ENCODE measurements around the gene TAF11L5. TPM values are rescaled to one million over a fixed set of nuclear protein-coding genes. Genes with fewer than 3 reads are reported as not detected.
"Not testable (repeated sequence)": the region's sequence is repeated elsewhere in the genome, so short reads cannot be mapped to it uniquely, and the experiment has no call there.

Gene TAF11L5
- total RNA-seq (2014; rRNA removed; shearing (Covaris generic)) = not detected in 2 replicates
- not detected in 2 replicates for polyA plus RNA-seq (2015; cell fraction: cytosol; rRNA removed)
- polyA plus RNA-seq (2015; cell fraction: nucleus; rRNA removed) = not detected in 2 replicates

DNA sequence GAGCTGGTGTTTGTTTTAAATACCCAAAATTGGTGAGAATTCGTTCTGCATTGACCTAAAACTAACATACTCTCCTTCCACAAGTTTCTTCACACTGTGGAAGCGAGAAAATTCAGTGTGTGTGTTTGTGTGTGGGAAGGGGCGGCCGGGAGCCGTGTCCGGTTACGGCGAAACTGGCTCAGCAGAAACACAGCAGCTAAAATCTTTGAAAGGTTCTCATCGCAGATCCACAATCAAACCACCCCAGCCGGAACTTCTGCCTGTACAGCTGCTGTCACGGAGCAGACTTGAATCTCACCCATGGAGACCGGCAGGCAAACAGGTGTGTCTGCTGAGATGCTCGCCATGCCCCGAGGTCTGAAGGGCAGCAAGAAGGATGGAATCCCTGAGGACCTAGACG is at the start of gene TAF11L5:
TAF11L5 (plus strand) TSS at position 301 of the 400 bp plus-strand sequence.
- DNase-seq (ENCODE audit: low read depth, low spot score); in situ Hi-C loops (cut with HindIII; ENCODE audit: low pct_unique_long_range_greater_than_20kb, low sequenced_read_pairs): not testable (repeated sequence)

DNA sequence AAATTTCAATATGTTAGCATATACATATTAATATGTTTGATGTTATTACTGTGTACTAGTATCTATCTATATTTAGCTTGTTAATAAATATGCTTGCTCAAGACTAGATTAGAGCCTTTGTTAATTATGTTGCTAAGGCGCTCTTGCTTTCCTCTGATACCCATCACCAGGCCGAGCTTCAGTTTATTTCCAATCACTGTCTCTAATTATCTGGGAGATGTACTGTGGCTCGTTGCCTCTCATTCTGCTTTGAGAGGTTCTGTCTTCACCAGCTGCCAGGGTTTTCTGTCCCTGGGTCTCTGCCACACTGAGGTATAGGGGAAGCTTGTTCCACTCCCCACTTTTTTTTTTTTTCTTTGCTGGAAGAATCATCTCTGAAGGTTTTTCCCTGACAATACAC is 48.0 kb upstream of the TAF11L5 start:
- in situ Hi-C loops (cut with HindIII; ENCODE audit: low pct_unique_long_range_greater_than_20kb, low sequenced_read_pairs) = no loop called here
- no peak for DNase-seq (ENCODE audit: low read depth, low spot score)

DNA sequence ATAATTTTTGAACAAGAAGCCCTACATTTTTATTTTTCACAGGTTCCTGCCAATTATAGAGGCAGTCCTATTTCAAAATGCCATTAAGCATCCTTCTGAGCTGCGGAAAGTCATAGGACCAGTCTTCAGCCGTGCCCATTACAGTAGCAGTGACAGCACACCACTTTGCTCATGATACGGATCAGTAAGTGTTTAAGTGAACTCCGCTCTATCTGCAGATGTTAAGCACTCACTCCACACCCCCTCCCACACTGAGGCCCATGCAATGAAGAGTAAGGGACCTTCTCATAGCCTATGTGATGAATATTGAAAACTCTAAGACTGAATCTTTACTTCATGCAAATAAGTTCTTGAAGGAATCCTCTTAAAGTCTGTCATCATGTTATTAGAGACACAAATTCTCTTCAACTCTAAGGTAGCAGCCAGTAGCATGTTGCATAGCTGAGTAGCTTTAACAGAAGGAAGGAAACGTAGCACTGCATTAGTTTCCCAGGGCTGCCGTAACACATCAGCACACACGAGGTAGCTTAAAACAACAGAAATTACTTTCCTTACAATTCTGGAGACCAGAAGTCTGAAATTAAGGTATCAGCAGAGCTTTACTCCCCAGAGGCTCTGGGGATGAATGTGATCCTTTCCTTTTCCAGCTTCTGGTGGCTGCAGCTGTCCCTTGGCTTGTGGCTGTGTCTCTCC is 47.3 kb upstream of the TAF11L5 start:
- DNase-seq (ENCODE audit: low read depth, low spot score) = no peak
- in situ Hi-C loops (cut with HindIII; ENCODE audit: low pct_unique_long_range_greater_than_20kb, low sequenced_read_pairs) = no loop called here

DNA sequence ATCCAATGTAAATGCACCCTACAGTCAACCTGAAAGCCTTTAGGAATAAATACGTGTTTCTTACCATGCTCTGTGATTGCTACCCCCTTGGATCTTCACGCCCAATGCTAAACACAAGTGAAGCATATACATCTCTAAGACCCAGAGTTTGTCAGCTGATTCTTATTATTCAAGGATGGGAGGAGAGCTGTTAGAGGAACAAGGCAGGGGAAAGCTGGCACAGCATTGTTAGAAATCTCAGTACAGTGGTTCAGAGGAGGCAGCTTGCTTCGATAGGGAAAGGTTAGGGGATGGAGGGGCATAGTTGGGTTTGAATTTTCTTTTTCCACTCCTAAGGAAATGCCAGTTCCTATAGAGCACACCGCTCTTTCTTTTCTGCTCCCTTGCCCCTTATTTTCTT is 43.7 kb upstream of the TAF11L5 start:
- in situ Hi-C loops (cut with HindIII; ENCODE audit: low pct_unique_long_range_greater_than_20kb, low sequenced_read_pairs) = no loop called here
- no peak for DNase-seq (ENCODE audit: low read depth, low spot score)

DNA sequence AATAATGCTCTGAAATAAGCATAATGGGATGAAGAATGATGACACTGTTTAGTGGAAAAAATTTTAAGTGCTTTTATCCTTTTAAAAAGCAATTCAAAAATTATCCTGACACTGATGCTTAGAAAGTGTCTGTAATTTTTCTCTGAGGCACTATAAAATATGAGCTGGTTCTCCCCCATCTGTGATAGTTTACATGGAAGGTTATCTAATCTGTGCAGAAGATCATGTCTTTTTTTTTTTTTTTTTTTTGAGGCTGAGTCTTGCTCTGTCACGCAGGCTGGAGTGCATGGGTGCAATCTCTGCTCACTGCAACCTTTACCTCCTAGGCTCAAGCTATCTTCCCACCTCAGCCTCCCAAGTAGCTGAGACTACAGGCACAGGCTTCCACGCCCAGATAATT is 42.2 kb upstream of the TAF11L5 start:
- in situ Hi-C loops (cut with HindIII; ENCODE audit: low pct_unique_long_range_greater_than_20kb, low sequenced_read_pairs) = no loop called here
- no peak for DNase-seq (ENCODE audit: low read depth, low spot score)

DNA sequence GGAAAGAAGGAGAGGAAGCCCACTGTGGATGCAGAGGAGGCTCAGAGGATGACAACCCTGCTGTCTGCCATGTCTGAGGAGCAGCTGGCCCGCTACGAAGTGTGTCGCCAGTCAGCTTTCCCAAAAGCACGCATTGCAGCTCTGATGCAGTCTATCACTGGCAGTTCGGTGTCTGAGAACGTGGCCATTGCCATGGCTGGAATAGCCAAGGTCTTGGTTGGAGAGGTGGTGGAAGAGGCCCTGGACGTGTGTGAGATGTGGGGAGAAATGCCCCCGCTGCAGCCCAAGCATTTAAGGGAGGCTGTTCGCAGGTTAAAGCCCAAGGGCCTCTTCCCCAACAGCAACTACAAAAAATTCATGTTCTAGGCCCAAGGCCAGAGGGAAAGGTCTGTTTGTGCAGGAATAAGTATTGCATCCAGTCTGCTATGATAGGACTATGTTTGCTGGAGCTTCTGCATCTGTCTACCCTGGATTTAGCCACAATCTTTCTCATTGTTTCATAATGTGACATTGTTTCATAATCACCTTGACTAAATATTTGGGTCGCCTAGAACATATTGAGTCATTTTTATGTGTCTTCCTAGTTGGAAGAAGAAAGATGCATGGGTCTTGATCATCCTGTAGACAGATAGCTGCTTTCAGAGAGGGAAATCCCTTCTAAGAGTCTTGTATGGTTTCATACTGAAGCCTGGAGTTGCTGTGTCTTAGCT is 38.4 kb upstream of the TAF11L5 start:
- in situ Hi-C loops (cut with HindIII; ENCODE audit: low pct_unique_long_range_greater_than_20kb, low sequenced_read_pairs); DNase-seq (ENCODE audit: low read depth, low spot score): not testable (repeated sequence)

DNA sequence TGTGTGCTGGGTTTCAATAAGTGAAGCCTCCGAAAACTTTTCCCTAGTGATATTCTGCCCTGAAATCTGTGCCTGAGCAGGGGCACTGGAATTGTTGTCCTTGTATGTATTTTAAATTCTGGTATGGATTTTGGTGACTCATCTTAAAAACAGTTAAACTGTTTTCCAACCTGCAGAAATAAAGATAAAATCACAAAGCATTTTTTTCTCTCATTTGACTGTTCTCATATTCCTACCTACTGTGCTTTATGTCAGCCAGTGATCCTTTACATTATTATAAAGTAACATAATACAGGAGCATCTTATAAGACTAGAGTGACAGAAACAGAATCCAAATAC is 37.9 kb upstream of the TAF11L5 start:
- in situ Hi-C loops (cut with HindIII; ENCODE audit: low pct_unique_long_range_greater_than_20kb, low sequenced_read_pairs) = no loop called here
- no peak for DNase-seq (ENCODE audit: low read depth, low spot score)

DNA sequence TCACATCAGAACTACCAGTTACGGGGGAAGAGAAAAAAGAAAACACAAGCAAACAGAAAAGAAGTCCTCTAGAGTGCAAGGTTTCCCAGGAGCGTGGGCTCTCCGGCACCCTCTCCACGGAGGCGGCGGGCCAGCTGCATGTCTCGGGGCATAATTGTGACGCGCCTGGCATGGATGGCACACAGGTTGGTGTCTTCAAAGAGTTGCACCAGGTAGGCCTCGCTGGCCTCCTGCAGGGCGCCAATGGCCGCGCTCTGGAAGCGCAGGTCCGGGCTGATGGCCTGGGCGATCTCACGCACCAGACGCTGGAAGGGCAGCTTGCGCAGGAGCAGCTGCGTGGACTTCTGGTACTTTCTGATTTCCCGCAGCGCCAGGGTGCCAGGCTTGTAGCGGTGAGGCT is 33.8 kb upstream of the TAF11L5 start:
- in situ Hi-C loops (cut with HindIII; ENCODE audit: low pct_unique_long_range_greater_than_20kb, low sequenced_read_pairs); DNase-seq (ENCODE audit: low read depth, low spot score): not testable (repeated sequence)

DNA sequence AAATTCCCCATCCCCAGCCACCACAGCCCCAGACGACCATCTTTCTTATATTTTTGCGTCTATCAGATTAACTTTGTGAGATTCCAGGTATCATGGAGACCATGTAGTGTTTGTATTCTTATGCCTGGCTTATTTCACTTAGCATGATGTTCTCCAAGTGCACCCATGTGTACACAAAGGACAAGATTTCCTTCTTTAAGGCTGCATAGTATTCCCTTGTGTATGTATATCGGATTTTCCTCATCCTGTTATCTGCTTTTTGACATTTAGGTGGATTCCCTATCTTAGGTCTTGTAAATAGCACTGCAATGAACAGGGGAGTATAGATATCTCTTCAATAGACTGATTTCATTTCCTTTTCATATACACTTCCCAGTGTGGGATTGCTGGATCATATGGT is 32.3 kb upstream of the TAF11L5 start:
- in situ Hi-C loops (cut with HindIII; ENCODE audit: low pct_unique_long_range_greater_than_20kb, low sequenced_read_pairs) = no loop called here
- no peak for DNase-seq (ENCODE audit: low read depth, low spot score)

DNA sequence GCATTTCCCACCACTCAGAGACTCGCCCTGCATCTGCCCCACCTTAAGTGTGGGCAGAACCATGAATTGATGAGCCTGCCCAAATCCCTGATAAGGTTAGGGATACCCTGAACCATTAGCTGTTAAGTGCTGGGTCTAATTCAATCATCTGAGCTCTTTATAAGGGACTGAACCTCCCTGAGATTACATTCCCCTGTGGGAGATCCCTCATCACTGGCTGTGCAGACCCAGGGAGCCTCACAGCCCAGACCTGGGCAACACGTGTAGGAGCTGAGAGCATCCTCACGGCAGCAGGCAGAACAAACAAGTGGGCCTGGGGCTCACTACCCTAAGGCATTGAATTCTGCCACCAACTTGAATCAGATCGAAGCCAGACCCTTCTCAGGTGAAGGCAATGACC is 27.6 kb upstream of the TAF11L5 start:
- in situ Hi-C loops (cut with HindIII; ENCODE audit: low pct_unique_long_range_greater_than_20kb, low sequenced_read_pairs) = no loop called here
- DNase-seq (ENCODE audit: low read depth, low spot score) = no peak

DNA sequence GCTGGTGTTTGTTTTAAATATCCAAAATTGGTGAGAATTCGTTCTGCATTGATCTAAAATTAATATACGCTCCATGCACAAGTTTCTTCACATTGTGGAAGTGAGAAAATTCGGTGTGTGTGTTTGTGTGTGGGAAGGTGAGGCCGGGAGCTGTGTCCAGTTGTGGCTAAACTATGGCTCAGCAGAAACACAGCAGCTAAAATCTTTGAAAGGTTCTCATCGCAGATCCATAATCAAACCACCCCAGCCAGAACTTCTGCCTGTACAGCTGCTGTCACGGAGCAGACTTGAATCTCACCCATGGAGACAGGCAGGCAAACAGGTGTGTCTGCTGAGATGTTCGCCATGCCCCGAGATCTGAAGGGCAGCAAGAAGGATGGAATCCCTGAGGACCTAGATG is 27.1 kb upstream of the TAF11L5 start, which contains the start of gene TAF11L2:
TAF11L2 (plus strand) TSS at position 301 of the 400 bp plus-strand sequence.
- DNase-seq (ENCODE audit: low read depth, low spot score); in situ Hi-C loops (cut with HindIII; ENCODE audit: low pct_unique_long_range_greater_than_20kb, low sequenced_read_pairs): not testable (repeated sequence)

DNA sequence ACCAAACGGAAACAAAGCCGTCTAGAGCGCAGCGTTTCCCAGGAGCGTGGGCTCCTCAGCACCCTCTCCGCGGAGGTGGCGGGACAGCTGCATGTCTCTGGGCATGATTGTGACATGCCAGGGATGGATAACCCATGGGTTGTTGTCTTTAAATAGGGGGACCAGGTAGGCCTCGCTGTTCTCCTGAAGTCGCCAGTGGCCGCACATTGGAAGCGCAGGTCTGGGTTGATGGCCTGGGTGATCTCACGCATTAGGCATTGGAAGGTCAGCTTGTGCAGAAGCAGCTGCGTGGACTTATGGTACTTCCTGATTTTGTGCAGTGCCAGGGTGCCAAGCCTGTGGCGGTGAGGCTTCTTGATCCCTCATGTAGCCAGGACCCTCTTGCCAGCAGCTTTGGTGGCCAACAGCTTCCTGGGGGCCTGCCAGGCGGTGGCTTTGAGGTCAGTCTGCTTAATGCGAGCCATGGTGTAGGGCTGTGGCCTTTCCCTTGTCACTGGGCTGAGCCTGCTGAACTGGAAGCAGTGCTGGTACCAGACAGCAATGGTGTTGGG is 13.2 kb upstream of the TAF11L5 start:
- in situ Hi-C loops (cut with HindIII; ENCODE audit: low pct_unique_long_range_greater_than_20kb, low sequenced_read_pairs) = no loop called here
- no peak for DNase-seq (ENCODE audit: low read depth, low spot score)

DNA sequence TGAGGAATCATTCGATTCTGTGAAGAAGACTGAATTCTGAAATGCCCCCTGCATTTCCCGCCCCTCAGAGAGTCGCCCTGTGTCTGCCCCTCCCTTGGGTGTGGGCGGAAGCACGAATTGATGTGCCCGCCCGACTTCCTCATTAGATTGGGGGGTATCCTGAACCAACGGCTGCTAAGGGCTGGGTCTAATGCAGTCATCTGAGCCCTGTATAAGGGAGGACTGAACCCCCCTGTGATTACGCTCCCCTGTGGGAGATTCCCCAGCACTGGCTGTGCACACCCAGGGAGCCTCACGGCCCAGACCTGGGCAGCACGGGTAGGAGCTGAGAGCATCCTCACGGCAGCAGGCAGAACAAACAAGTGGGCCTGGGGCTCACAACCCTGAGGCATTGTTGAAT is 7.5 kb upstream of the TAF11L5 start:
- DNase-seq (ENCODE audit: low read depth, low spot score); in situ Hi-C loops (cut with HindIII; ENCODE audit: low pct_unique_long_range_greater_than_20kb, low sequenced_read_pairs): not testable (repeated sequence)

DNA sequence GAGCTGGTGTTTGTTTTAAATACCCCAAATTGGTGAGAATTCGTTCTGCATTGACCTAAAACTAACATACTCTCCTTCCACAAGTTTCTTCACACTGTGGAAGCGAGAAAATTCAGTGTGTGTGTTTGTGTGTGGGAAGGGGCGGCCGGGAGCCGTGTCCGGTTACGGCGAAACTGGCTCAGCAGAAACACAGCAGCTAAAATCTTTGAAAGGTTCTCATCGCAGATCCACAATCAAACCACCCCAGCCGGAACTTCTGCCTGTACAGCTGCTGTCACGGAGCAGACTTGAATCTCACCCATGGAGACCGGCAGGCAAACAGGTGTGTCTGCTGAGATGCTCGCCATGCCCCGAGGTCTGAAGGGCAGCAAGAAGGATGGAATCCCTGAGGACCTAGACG is 7.0 kb upstream of the TAF11L5 start, which contains the start of gene TAF11L3:
TAF11L3 (plus strand) TSS at position 301 of the 400 bp plus-strand sequence.
- in situ Hi-C loops (cut with HindIII; ENCODE audit: low pct_unique_long_range_greater_than_20kb, low sequenced_read_pairs); DNase-seq (ENCODE audit: low read depth, low spot score): not testable (repeated sequence)

DNA sequence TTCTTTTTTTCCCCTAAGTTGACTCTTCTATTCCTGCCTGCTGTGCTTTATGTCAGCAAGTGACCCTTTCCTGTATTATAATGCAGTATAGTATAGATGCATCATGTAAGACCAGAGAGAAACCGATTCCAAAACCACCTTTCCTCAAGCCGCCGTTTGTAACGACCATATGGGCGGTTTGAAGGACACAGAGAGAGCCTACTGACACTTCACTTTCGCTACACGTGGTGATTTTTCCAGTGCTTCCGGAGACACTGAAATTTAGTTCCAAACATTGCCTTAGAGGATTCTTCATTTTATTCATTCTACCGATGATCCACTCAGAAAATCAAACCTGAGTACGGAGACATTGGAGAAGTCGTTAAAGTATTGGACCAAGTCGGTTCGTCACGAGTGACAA is 5.5 kb upstream of the TAF11L5 start:
- in situ Hi-C loops (cut with HindIII; ENCODE audit: low pct_unique_long_range_greater_than_20kb, low sequenced_read_pairs); DNase-seq (ENCODE audit: low read depth, low spot score): not testable (repeated sequence)

DNA sequence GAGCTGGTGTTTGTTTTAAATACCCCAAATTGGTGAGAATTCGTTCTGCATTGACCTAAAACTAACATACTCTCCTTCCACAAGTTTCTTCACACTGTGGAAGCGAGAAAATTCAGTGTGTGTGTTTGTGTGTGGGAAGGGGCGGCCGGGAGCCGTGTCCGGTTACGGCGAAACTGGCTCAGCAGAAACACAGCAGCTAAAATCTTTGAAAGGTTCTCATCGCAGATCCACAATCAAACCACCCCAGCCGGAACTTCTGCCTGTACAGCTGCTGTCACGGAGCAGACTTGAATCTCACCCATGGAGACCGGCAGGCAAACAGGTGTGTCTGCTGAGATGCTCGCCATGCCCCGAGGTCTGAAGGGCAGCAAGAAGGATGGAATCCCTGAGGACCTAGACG is 3.5 kb upstream of the TAF11L5 start, which contains the start of gene TAF11L4:
TAF11L4 (plus strand) TSS at position 301 of the 400 bp plus-strand sequence.
- in situ Hi-C loops (cut with HindIII; ENCODE audit: low pct_unique_long_range_greater_than_20kb, low sequenced_read_pairs) = not testable (repeated sequence)

DNA sequence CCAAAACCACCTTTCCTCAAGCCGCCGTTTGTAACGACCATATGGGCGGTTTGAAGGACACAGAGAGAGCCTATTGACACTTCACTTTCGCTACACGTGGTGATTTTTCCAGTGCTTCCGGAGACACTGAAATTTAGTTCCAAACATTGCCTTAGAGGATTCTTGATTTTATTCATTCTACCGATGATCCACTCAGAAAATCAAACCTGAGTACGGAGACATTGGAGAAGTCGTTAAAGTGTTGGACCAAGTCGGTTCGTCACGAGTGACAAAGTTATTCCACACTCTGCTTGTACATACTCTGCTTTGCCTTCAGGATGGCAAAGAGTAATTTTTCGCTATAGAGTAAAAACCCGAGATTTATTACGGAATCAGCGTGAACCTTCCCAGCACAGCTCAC is 1.5 kb downstream of the TAF11L5 start:
- DNase-seq (ENCODE audit: low read depth, low spot score); in situ Hi-C loops (cut with HindIII; ENCODE audit: low pct_unique_long_range_greater_than_20kb, low sequenced_read_pairs): not testable (repeated sequence)

More for the DNA sequence above, 3.5 kb upstream of the TAF11L5 start, which contains the start of gene TAF11L4:
- DNase-seq (ENCODE audit: low read depth, low spot score) = not testable (repeated sequence)

DNA sequence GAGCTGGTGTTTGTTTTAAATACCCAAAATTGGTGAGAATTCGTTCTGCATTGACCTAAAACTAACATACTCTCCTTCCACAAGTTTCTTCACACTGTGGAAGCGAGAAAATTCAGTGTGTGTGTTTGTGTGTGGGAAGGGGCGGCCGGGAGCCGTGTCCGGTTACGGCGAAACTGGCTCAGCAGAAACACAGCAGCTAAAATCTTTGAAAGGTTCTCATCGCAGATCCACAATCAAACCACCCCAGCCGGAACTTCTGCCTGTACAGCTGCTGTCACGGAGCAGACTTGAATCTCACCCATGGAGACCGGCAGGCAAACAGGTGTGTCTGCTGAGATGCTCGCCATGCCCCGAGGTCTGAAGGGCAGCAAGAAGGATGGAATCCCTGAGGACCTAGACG is 3.3 kb downstream of the TAF11L5 start, which contains the start of gene TAF11L6:
TAF11L6 (plus strand) TSS at position 301 of the 400 bp plus-strand sequence.
- DNase-seq (ENCODE audit: low read depth, low spot score); in situ Hi-C loops (cut with HindIII; ENCODE audit: low pct_unique_long_range_greater_than_20kb, low sequenced_read_pairs): not testable (repeated sequence)

Data from SK-MEL-5 (cell line).